OCI-LY1 (cell line): Measurements from ENCODE around the gene PDHX.

Experiments
- H2AFZ ChIP-seq: fragments of 200-600 bp; sonication (generic), shearing (Covaris generic); 2 replicates; pipeline ENCODE4 v1.6.0; 2014; ENCODE audit warnings: antibody characterized with exemption, mild to moderate bottlenecking, low read length
- H3F3A ChIP-seq: fragments of 200-600 bp; sonication (generic), shearing (Covaris generic); 2 replicates; pipeline ENCODE4 v1.6.0; 2014; ENCODE audit warnings: mild to moderate bottlenecking, antibody characterized with exemption, low read length, moderate library complexity; ENCODE audit not compliant: insufficient read depth
- H3K27ac ChIP-seq: fragments of 200-600 bp; sonication (generic); 2 replicates; pipeline ENCODE4 v1.5.1; 2014; ENCODE audit warnings: low read length, mixed run types, mild to moderate bottlenecking, low read depth; ENCODE audit not compliant: poor library complexity, severe bottlenecking
- H3K27me3 ChIP-seq: fragments of 200-600 bp; sonication (generic); 2 replicates; pipeline ENCODE4 v1.6.0; 2014; ENCODE audit warnings: antibody characterized with exemption, mild to moderate bottlenecking, low read length, moderate library complexity; ENCODE audit not compliant: insufficient read depth
- H3K36me3 ChIP-seq: fragments of 200-600 bp; sonication (generic); 2 replicates; pipeline ENCODE4 v1.6.1; 2014; ENCODE audit warnings: mild to moderate bottlenecking, antibody characterized with exemption, low read length, moderate library complexity, mixed read lengths; ENCODE audit not compliant: insufficient read depth
- H3K4me1 ChIP-seq: fragments of 200-600 bp; sonication (generic); 2 replicates; pipeline ENCODE4 v1.5.1; 2014; ENCODE audit warnings: mild to moderate bottlenecking, low read length, moderate library complexity; ENCODE audit not compliant: insufficient read depth, severe bottlenecking
- H3K4me2 ChIP-seq: fragments of 200-600 bp; sonication (generic), shearing (Covaris generic); 2 replicates; pipeline ENCODE4 v1.6.1; 2014; ENCODE audit warnings: low read length
- H3K4me3 ChIP-seq: fragments of 200-600 bp; sonication (generic); 2 replicates; pipeline ENCODE4 v1.5.1; 2014; ENCODE audit warnings: low read length, low read depth, mild to moderate bottlenecking, mixed read lengths; ENCODE audit not compliant: poor library complexity, severe bottlenecking
- H3K79me2 ChIP-seq: fragments of 200-600 bp; shearing (Covaris generic); 2 replicates; pipeline ENCODE4 v1.6.1; 2016; ENCODE audit warnings: mixed run types, low read length, mixed read lengths; ENCODE audit not compliant: insufficient read depth
- H3K9ac ChIP-seq: fragments of 200-600 bp; sonication (generic), shearing (Covaris generic); 2 replicates; pipeline ENCODE4 v1.6.1; 2014; ENCODE audit warnings: mild to moderate bottlenecking, low read length, mixed read lengths
- H3K9me2 ChIP-seq: fragments of 200-600 bp; sonication (generic), shearing (Covaris generic); 2 replicates; pipeline ENCODE4 v1.6.1; 2014; ENCODE audit warnings: low read depth, mild to moderate bottlenecking, low read length, mixed read lengths
- H3K9me3 ChIP-seq: fragments of 200-600 bp; shearing (Covaris generic); 2 replicates; pipeline ENCODE4 v1.6.1; 2014; ENCODE audit warnings: low read length, mixed read lengths
- H4K20me1 ChIP-seq: fragments of 200-600 bp; sonication (generic), shearing (Covaris generic); 2 replicates; pipeline ENCODE4 v1.6.0; 2016; ENCODE audit warnings: mild to moderate bottlenecking, low read length; ENCODE audit not compliant: insufficient read depth
- CTCF ChIP-seq: fragments of 200-600 bp; sonication (generic), shearing (Covaris generic); IDR thresholded peaks from 2 replicates; pipeline ENCODE4 v1.5.1; 2017; ENCODE audit warnings: mild to moderate bottlenecking, antibody characterized with exemption, low read length, moderate library complexity, mixed read lengths
- EZH2 ChIP-seq: fragments of 200-600 bp; sonication (generic), shearing (Covaris generic); IDR thresholded peaks from 2 replicates; pipeline ENCODE4 v1.8.0; 2017; ENCODE audit warnings: borderline replicate concordance, mixed run types, mild to moderate bottlenecking, antibody characterized with exemption, low read length, moderate library complexity, mixed read lengths

The PDHX gene

GRCh38 chr11:34904421-34904955 is 11.9 kb upstream of the PDHX start:
- Histone ChIP-seq H3K9ac (no peak overlapping the region), H3K27me3 (no peaks in the 10 kb centered on the region), H3K9me2 (no peaks in the 10 kb centered on the region), H3K79me2 (no peaks in the 10 kb centered on the region), H3K9me3 (peaks cover 19% of the 10 kb centered on the region), H3K4me3 (no peak overlapping the region), H3K4me2 (no peak overlapping the region), H3K4me1 (no peaks in the 10 kb centered on the region), H3F3A (no peaks in the 10 kb centered on the region), H3K36me3 (peaks cover 18% of the 10 kb centered on the region), H2AFZ (no peak overlapping the region), H4K20me1 (no peaks in the 10 kb centered on the region), H3K27ac (no peak overlapping the region)
- no peak for TF ChIP-seq EZH2
- no peak for TF ChIP-seq CTCF

- no peaks in the 10 kb centered on the region for H3K4me1 ChIP-seq
- no peak overlapping the region for H3K4me3 ChIP-seq
- H3K79me2 ChIP-seq, result no peaks in the 10 kb centered on the region
- no peak overlapping the region for H3K27ac ChIP-seq
- H3K36me3 ChIP-seq, result peaks cover 24% of the 10 kb centered on the region
- no peak overlapping the region for H2AFZ ChIP-seq
- no peaks in the 10 kb centered on the region for H3K27me3 ChIP-seq
- H3F3A ChIP-seq, result no peaks in the 10 kb centered on the region
- H3K9me2 ChIP-seq, result no peaks in the 10 kb centered on the region
- H3K9me3 ChIP-seq, result peaks cover 10% of the 10 kb centered on the region
- no peak overlapping the region for H3K4me2 ChIP-seq
- TF ChIP-seq CTCF, result no peak
- TF ChIP-seq EZH2, result no peak
- H3K9ac ChIP-seq, result no peak overlapping the region
- H4K20me1 ChIP-seq, result no peaks in the 10 kb centered on the region
Measured at GRCh38 chr11:34905666-34906065, 10.8 kb upstream of the PDHX start.

GRCh38 chr11:34907934-34908593 is 8.4 kb upstream of the PDHX start:
- H3K4me3 ChIP-seq, result no peak overlapping the region
- no peaks in the 10 kb centered on the region for H3F3A ChIP-seq
- H3K9me2 ChIP-seq, result no peaks in the 10 kb centered on the region
- H3K4me2 ChIP-seq, result no peak overlapping the region
- no peak overlapping the region for H3K9ac ChIP-seq
- H3K36me3 ChIP-seq, result peaks cover 15% of the 10 kb centered on the region
- no peak overlapping the region for H3K27ac ChIP-seq
- TF ChIP-seq CTCF, result no peak
- no peak for TF ChIP-seq EZH2
- H4K20me1 ChIP-seq, result no peaks in the 10 kb centered on the region
- no peaks in the 10 kb centered on the region for H3K27me3 ChIP-seq
- H3K79me2 ChIP-seq, result no peaks in the 10 kb centered on the region
- H3K4me1 ChIP-seq, result peaks cover 9% of the 10 kb centered on the region
- H2AFZ ChIP-seq, result no peak overlapping the region
- H3K9me3 ChIP-seq, result no peaks in the 10 kb centered on the region
